Prostate gland (tissue), 2 donors: ENCODE results near the gene FAM237B. TPM values are rescaled to one million over a fixed set of nuclear protein-coding genes. Genes with fewer than 3 reads are reported as not detected.
A peak's percentile ranks its signal among the peaks of the same experiment; 100 is the strongest.

ENCODE experiments used
- DNase-seq: peaks from one replicate; pipeline ENCODE4 v3.0.0-alpha.2; 2019; ENCODE audit warnings: low spot score
- H3K27ac ChIP-seq, 2 donors: fragments of 200-600 bp; sonication (generic); 2 replicates each; pipeline ENCODE4 v1.5.1; 2017 to 2019
- H3K27me3 ChIP-seq: fragments of 200-600 bp; sonication (generic); replicated peaks from 2 replicates; pipeline ENCODE4 v1.5.1; 2019; ENCODE audit not compliant: insufficient read depth
- H3K36me3 ChIP-seq, 2 donors: fragments of 200-600 bp; sonication (generic); 1 replicate in 1 of 2; 2 replicates in 1 of 2; pipeline versions ENCODE4 v1.5.1 to v1.8.1; 2017 to 2019
- H3K4me1 ChIP-seq: fragments of 200-600 bp; sonication (generic); replicated peaks from 2 replicates; pipeline ENCODE4 v1.5.1; 2019
- H3K4me3 ChIP-seq, 2 donors: fragments of 200-600 bp; sonication (generic); 2 replicates each; pipeline ENCODE4 v1.5.1; 2017 to 2019
- H3K9me3 ChIP-seq: fragments of 200-600 bp; sonication (generic); 2 replicates; pipeline ENCODE4 v1.5.1; 2017
- POLR2A ChIP-seq: fragments of 450-650 bp; IDR thresholded peaks from one replicate; pipeline ENCODE4 v1.6.1; 2016; ENCODE audit warnings: antibody characterized with exemption, mild to moderate bottlenecking
- POLR2AphosphoS5 ChIP-seq: sonication (generic); formaldehyde crosslinking; IDR thresholded peaks from one replicate; pipeline ENCODE4 v1.6.1; 2017; ENCODE audit warnings: antibody characterized with exemption
- WGBS: methylation state at CpG from one replicate; pipeline ENCODE4 v1.1.5; 2018; 5-methylcytosine and 5-hydroxymethylcytosine counted together
- intact Hi-C: fragments of 100-400 bp; cut with DNase I; formaldehyde crosslinking; loops from one replicate; pipeline ENCODE4 v1.14.2; 2022
- total RNA-seq, 2 donors: library from RNA; depleted of rRNA; stranded (reverse); fragments of >200 nt; gene quantifications; one replicate each; pipeline ENCODE4 v1.1.0, GENCODE V29; 2016
- TF ChIP-seq, protein P1 (sequence below), 4 experiments: fragments of 200-600 bp in 2 of 4; fragments of 450-650 bp in 2 of 4; sonication (generic) in 2 of 4; IDR thresholded peaks; 1 replicate in 3 of 4; 2 replicates in 1 of 4; pipeline ENCODE4 v1.5.1; 2016 to 2019; ENCODE audit warnings: antibody characterized with exemption in 4 of 4, mild to moderate bottlenecking in 2 of 4, moderate library complexity in 2 of 4

Gene FAM237B
- total RNA-seq, 2 donors from 2014 or later, result not detected

DNA sequence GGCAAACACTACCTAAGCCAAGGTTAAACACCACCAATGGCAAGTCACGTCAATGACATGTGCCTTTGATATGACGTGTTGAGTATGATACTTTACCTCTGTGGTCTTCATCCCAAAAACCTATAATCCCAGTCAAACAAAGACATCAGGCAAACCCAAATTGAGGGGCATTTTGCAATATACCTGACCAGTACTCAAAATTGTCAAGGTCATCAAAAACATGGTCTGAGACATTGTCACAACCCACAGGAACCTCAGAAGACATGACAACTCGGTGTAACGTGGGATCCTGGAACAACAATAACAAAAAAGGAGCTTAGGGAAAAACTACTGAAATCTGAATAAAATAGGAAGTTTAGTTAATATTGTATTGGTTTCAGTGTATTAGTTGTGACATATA is 7.2 kb downstream of the FAM237B start:
- intact Hi-C loops, result no loop called here
- TF ChIP-seq POLR2AphosphoS5 (no peak), POLR2A (no peak)
- TF ChIP-seq, protein P1, sequence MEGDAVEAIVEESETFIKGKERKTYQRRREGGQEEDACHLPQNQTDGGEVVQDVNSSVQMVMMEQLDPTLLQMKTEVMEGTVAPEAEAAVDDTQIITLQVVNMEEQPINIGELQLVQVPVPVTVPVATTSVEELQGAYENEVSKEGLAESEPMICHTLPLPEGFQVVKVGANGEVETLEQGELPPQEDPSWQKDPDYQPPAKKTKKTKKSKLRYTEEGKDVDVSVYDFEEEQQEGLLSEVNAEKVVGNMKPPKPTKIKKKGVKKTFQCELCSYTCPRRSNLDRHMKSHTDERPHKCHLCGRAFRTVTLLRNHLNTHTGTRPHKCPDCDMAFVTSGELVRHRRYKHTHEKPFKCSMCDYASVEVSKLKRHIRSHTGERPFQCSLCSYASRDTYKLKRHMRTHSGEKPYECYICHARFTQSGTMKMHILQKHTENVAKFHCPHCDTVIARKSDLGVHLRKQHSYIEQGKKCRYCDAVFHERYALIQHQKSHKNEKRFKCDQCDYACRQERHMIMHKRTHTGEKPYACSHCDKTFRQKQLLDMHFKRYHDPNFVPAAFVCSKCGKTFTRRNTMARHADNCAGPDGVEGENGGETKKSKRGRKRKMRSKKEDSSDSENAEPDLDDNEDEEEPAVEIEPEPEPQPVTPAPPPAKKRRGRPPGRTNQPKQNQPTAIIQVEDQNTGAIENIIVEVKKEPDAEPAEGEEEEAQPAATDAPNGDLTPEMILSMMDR (IDR thresholded peaks at IDR 0.05), result no peak
- no peaks in the 10 kb centered on the region for H3K4me1 ChIP-seq
- H3K27me3 ChIP-seq, result no peaks in the 10 kb centered on the region
- no peaks in the 10 kb centered on the region for H3K9me3 ChIP-seq
- H3K36me3 ChIP-seq, result no peaks in the 10 kb centered on the region
- DNase-seq, result no peak
- 79% methylated on average over 4 of the region's 4 CpGs for WGBS
- no peak overlapping the region for H3K4me3 ChIP-seq
- H3K27ac ChIP-seq, result no peak overlapping the region

DNA sequence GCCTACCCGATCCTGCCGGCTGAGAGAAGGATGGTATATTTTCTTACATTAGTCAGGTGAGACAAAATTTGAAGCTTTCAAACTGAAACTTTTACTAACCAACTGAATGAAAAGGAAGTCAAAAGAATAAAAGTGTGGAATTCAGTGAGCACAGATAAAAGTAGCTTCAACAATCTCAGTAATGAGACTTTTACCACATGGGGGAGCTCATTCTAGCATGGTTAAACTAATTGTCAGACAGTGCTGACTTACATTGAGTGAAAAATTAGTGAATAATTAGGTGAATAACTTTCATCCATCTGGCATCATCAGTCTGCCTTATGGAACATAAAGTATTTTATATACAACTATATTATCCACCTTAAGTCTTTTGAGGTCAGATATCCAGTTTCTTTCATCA is 8.4 kb downstream of the FAM237B start:
- no peaks in the 10 kb centered on the region for H3K27me3 ChIP-seq
- H3K27ac ChIP-seq, result no peak overlapping the region
- no peak for TF ChIP-seq POLR2AphosphoS5
- TF ChIP-seq, protein P1 (IDR thresholded peaks at IDR 0.05), result peak in 1 of 4 experiments; percentile 12
- intact Hi-C loops, result no loop called here
- H3K9me3 ChIP-seq, result no peaks in the 10 kb centered on the region
- no peaks in the 10 kb centered on the region for H3K36me3 ChIP-seq
- DNase-seq, result no peak
- H3K4me3 ChIP-seq, result no peak overlapping the region
- WGBS, result 96% methylated on average over 2 of the region's 2 CpGs
- H3K4me1 ChIP-seq, result no peaks in the 10 kb centered on the region

DNA sequence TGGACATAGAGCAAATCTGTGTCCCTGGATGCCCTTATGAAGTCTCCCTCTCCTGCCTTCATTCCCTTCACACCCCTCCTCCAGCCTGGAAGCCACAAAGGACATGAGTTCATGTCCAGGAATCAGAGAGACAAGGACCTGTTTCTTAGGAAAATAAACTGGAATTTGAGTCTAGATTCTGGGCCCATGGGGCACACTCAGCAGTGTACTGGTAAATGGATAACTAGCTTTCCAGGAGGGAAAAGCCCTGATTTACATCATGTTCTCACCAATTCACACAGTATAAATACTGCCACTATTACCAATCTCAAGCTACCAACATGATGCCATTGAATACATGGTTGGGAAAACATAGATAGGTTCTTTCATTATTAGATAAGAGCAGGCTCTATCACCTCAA is 9.9 kb downstream of the FAM237B start:
- Histone ChIP-seq H3K27me3 (no peaks in the 10 kb centered on the region), H3K4me1 (no peaks in the 10 kb centered on the region), H3K27ac (no peak overlapping the region), H3K9me3 (no peaks in the 10 kb centered on the region), H3K4me3 (no peak overlapping the region), H3K36me3 (no peaks in the 10 kb centered on the region)
- no peak for DNase-seq
- intact Hi-C loops, result no loop called here
- TF ChIP-seq POLR2A, result no peak
- TF ChIP-seq, protein P1 (IDR thresholded peaks at IDR 0.05), result no peak

DNA sequence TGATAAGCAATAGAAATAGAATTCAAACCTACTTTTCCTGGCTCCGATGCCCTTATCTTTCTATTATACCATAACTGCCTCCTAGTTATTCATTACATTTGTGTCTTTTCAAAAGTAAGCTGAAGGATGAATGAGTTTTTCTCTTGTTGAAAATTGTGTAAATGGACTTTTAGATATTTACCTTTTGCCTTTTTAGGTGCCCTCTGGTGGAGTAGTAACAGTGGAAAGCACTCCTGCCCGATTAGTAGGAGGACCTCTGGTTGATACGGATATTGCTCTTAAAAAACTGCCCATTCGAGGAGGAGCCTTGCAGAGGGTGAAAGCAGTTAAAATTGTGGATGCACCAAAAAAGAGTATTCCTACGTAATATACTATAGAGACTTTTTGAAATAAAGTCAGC is 11.2 kb downstream of the FAM237B start:
- Histone ChIP-seq H3K4me3 (no peak overlapping the region), H3K9me3 (no peaks in the 10 kb centered on the region), H3K36me3 (no peaks in the 10 kb centered on the region), H3K4me1 (no peaks in the 10 kb centered on the region), H3K27me3 (no peaks in the 10 kb centered on the region), H3K27ac (no peak overlapping the region)
- WGBS, result 84% methylated on average over 5 of the region's 5 CpGs
- intact Hi-C loops, result no loop called here
- TF ChIP-seq, protein P1 (IDR thresholded peaks at IDR 0.05), result no peak
- DNase-seq, result no peak

DNA sequence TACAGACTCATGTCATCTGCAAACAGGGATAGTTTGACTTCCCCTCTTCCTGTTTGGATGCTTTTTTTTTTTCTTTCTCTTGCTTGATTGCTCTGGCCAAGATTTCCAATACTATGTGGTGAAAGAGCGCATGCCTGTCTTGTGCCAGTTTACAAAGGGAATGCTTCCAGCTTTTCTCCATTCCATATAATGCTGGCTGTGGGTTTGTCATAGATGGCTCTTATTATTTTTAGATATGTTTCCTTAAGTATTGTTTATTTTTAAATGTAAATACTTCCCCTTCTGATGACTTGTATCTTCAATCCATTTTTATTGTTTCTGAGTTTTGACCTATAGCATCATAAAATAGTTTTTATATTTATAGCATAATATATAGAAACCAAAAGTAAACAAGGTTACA is 17.9 kb downstream of the FAM237B start:
- 95% methylated on average over 1 of the region's 1 CpG for WGBS
- Histone ChIP-seq H3K4me1 (no peaks in the 10 kb centered on the region), H3K36me3 (no peaks in the 10 kb centered on the region), H3K4me3 (no peak overlapping the region), H3K27ac (no peak overlapping the region), H3K9me3 (no peaks in the 10 kb centered on the region), H3K27me3 (no peaks in the 10 kb centered on the region)
- no peak for DNase-seq
- TF ChIP-seq POLR2A, result no peak
- no peak for TF ChIP-seq POLR2AphosphoS5
- intact Hi-C loops, result no loop called here
